Measurements from ENCODE around the gene RTN3.

DNA sequence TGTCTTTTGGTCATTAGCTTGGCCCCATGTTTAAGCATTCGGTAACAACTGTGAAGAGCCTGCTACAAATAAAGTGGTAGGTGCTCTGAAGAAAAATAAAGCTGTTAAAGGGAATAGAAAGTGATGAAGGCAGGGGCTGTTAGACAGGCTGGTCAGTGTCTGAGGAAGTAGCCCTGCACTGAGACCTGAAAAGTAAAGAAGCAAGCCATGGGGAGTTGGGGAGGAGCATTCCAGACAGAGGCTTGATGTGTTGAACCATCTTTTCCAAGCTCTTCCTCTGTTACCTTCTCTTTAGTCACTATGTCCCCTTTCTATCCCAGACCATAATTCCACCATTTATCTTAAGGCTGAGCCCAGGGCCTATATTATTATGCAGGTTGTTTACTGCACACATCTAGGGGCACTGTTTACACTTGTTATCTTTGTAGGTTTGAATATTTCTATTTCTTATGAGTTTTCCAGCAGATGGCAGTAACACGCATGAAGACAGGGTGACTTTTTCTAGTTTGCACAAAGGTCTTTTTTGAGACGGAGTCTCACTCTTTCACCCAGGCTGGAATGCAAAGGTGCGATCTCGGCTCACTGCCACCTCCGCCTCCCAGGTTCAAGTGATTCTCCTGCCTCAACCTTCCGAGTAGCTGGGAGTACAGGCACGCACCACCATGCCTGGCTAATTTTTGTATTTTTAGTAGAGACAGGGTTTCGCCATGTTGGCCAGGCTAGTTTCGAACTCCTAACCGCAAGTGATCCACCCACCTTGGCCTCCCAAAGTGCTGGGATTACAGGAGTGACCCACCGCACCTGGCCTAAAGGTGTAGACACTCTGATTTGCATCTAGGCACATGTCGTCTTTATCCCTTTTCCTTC is 64.2 kb downstream of the RTN3 start:
- TF ChIP-seq, protein P1, sequence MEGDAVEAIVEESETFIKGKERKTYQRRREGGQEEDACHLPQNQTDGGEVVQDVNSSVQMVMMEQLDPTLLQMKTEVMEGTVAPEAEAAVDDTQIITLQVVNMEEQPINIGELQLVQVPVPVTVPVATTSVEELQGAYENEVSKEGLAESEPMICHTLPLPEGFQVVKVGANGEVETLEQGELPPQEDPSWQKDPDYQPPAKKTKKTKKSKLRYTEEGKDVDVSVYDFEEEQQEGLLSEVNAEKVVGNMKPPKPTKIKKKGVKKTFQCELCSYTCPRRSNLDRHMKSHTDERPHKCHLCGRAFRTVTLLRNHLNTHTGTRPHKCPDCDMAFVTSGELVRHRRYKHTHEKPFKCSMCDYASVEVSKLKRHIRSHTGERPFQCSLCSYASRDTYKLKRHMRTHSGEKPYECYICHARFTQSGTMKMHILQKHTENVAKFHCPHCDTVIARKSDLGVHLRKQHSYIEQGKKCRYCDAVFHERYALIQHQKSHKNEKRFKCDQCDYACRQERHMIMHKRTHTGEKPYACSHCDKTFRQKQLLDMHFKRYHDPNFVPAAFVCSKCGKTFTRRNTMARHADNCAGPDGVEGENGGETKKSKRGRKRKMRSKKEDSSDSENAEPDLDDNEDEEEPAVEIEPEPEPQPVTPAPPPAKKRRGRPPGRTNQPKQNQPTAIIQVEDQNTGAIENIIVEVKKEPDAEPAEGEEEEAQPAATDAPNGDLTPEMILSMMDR (IDR thresholded peaks at IDR 0.05), result no peak
- TF ChIP-seq POLR2A (IDR thresholded peaks at IDR 0.05) (no peak), EP300 (IDR thresholded peaks at IDR 0.05) (no peak)

Data from upper lobe of left lung (tissue), 4 donors.